ENCODE data around the gene GRID1. TPM values are rescaled to one million over a fixed set of nuclear protein-coding genes. Genes with fewer than 3 reads are reported as not detected.

The GRID1 gene
- total RNA-seq, 1 donor from 2014 or later, result 1.4 TPM

- Histone ChIP-seq H3K27me3 (no peaks in the 10 kb centered on the region), H3K4me1 (no peaks in the 10 kb centered on the region), H3K36me3 (no peaks in the 10 kb centered on the region), H3K9me3 (no peaks in the 10 kb centered on the region), H3K4me3 (no peak overlapping the region), H3K27ac (no peak overlapping the region)
- TF ChIP-seq CTCF (IDR thresholded peaks at IDR 0.05), result no peak
- no peak for DNase-seq (ENCODE audit: low spot score in 2 of 2)
- intact Hi-C loops (cut with DNase I), result no loop called here
Measured at GRCh38 chr10:85597006-85597405, 769.6 kb downstream of the GRID1 start.

- H3K27ac ChIP-seq, result no peak overlapping the region
- no peaks in the 10 kb centered on the region for H3K9me3 ChIP-seq
- H3K36me3 ChIP-seq, result no peaks in the 10 kb centered on the region
- no peak for TF ChIP-seq CTCF (IDR thresholded peaks at IDR 0.05)
- no peak for DNase-seq (ENCODE audit: low spot score in 2 of 2)
- no peaks in the 10 kb centered on the region for H3K4me1 ChIP-seq
- no peaks in the 10 kb centered on the region for H3K27me3 ChIP-seq
- intact Hi-C loops (cut with DNase I), result no loop called here
- no peak overlapping the region for H3K4me3 ChIP-seq
Measured at GRCh38 chr10:85596389-85596788, 770.2 kb downstream of the GRID1 start.

- no peaks in the 10 kb centered on the region for H3K27me3 ChIP-seq
- DNase-seq (ENCODE audit: low spot score in 2 of 2), result no peak
- H3K4me3 ChIP-seq, result no peak overlapping the region
- TF ChIP-seq CTCF (IDR thresholded peaks at IDR 0.05), result no peak
- H3K27ac ChIP-seq, result no peak overlapping the region
- no peaks in the 10 kb centered on the region for H3K9me3 ChIP-seq
- intact Hi-C loops (cut with DNase I), result no loop called here
- no peaks in the 10 kb centered on the region for H3K36me3 ChIP-seq
- no peaks in the 10 kb centered on the region for H3K4me1 ChIP-seq
Measured at GRCh38 chr10:85594239-85594638, 772.4 kb downstream of the GRID1 start.

GRCh38 chr10:85593226-85593772, 773.3 kb downstream of the GRID1 start:
- no peaks in the 10 kb centered on the region for H3K36me3 ChIP-seq
- no peak for DNase-seq (ENCODE audit: low spot score in 2 of 2)
- no peak for TF ChIP-seq CTCF (IDR thresholded peaks at IDR 0.05)
- H3K27me3 ChIP-seq, result no peaks in the 10 kb centered on the region
- no peaks in the 10 kb centered on the region for H3K4me1 ChIP-seq
- intact Hi-C loops (cut with DNase I), result no loop called here
- H3K4me3 ChIP-seq, result no peak overlapping the region
- H3K27ac ChIP-seq, result no peak overlapping the region
- no peaks in the 10 kb centered on the region for H3K9me3 ChIP-seq

GRCh38 chr10:85581371-85581770, 785.2 kb downstream of the GRID1 start:
- no peaks in the 10 kb centered on the region for H3K9me3 ChIP-seq
- no peak for DNase-seq (ENCODE audit: low spot score in 2 of 2)
- TF ChIP-seq CTCF (IDR thresholded peaks at IDR 0.05), result no peak
- intact Hi-C loops (cut with DNase I), result no loop called here
- no peak overlapping the region for H3K4me3 ChIP-seq
- no peaks in the 10 kb centered on the region for H3K27me3 ChIP-seq
- H3K27ac ChIP-seq, result no peak overlapping the region
- H3K36me3 ChIP-seq, result no peaks in the 10 kb centered on the region
- no peaks in the 10 kb centered on the region for H3K4me1 ChIP-seq

- no peaks in the 10 kb centered on the region for H3K4me1 ChIP-seq
- H3K27me3 ChIP-seq, result no peaks in the 10 kb centered on the region
- no peaks in the 10 kb centered on the region for H3K9me3 ChIP-seq
- no peak for TF ChIP-seq CTCF (IDR thresholded peaks at IDR 0.05)
- no peak for DNase-seq (ENCODE audit: low spot score in 2 of 2)
- no peak overlapping the region for H3K27ac ChIP-seq
- intact Hi-C loops (cut with DNase I), result no loop called here
- no peak overlapping the region for H3K4me3 ChIP-seq
- H3K36me3 ChIP-seq, result no peaks in the 10 kb centered on the region
Measured at GRCh38 chr10:85580585-85580984, 786.0 kb downstream of the GRID1 start.
